Activated CD8-positive, alpha-beta memory T cell treated with anti-CD3 and anti-CD28 coated beads, Interleukin-2, amount 50 U/mL, for 48 hours (primary cell): Measurements from ENCODE around the gene ANKRD18B.
"Not testable (repeated sequence)": the region's sequence is repeated elsewhere in the genome, so short reads cannot be mapped to it uniquely, and the experiment has no call there.

Experiments used
- DNase-seq: peaks from one replicate; pipeline ENCODE4 v3.0.0-alpha.2; 2020

ANKRD18B gene

GRCh38 chr9:33614001-33614687 is 90.1 kb downstream of the ANKRD18B start:
- no peak for DNase-seq

GRCh38 chr9:33618370-33618769 is 94.3 kb downstream of the ANKRD18B start:
- not testable (repeated sequence) for DNase-seq

- no peak for DNase-seq
Measured at GRCh38 chr9:33619666-33620404, 95.8 kb downstream of the ANKRD18B start.

GRCh38 chr9:33620738-33621439 is 96.8 kb downstream of the ANKRD18B start:
- no peak for DNase-seq
